Thyroid gland (tissue), 4 donors: Measurements from ENCODE around the gene PROM1.

ENCODE experiments used
- CTCF ChIP-seq, 6 experiments: fragments of 200-600 bp in 3 of 6; fragments of 450-650 bp in 3 of 6; sonication (generic) in 3 of 6; IDR thresholded peaks; one replicate each; pipeline ENCODE4 v1.5.1; 2016 to 2019; ENCODE audit warnings: antibody characterized with exemption in 6 of 6, mild to moderate bottlenecking in 2 of 6, inconsistent platforms in 1 of 6, moderate library complexity in 1 of 6
- POLR2A ChIP-seq, 2 donors: fragments of 450-650 bp; IDR thresholded peaks; one replicate each; pipeline ENCODE4 v1.6.1; 2017; ENCODE audit warnings: antibody characterized with exemption in 2 of 2, mild to moderate bottlenecking in 2 of 2, moderate library complexity in 1 of 2

- no peak for TF ChIP-seq CTCF (IDR thresholded peaks at IDR 0.05)
- TF ChIP-seq POLR2A (IDR thresholded peaks at IDR 0.05): no peak
These were observed 39.7 kb upstream of the PROM1 start for GRCh38 chr4:16123356-16124084.
